ENCODE measurements around the gene ATP2B3.

The ATP2B3 gene

GRCh38 chrX:153511784-153512500 is 5.5 kb upstream of the ATP2B3 start:
- no peak for DNase-seq

- DNase-seq: no peak
Observed at GRCh38 chrX:153512501-153512893, 4.9 kb upstream of the ATP2B3 start.

GRCh38 chrX:153513265-153513664 is 4.2 kb upstream of the ATP2B3 start:
- no peak for DNase-seq

GRCh38 chrX:153514259-153514658 is 3.2 kb upstream of the ATP2B3 start:
- DNase-seq: no peak

- DNase-seq: no peak
Observed at GRCh38 chrX:153515435-153515834, 2.0 kb upstream of the ATP2B3 start.

- no peak for DNase-seq
Observed at GRCh38 chrX:153516073-153516472, 1.4 kb upstream of the ATP2B3 start.

- no peak for DNase-seq
Observed at GRCh38 chrX:153517946-153518834, 748 bp downstream of the ATP2B3 start.

- no peak for DNase-seq
Observed at GRCh38 chrX:153519569-153520286, 2.3 kb downstream of the ATP2B3 start.

- DNase-seq: no peak
Observed at GRCh38 chrX:153520287-153520917, 3.0 kb downstream of the ATP2B3 start.

GRCh38 chrX:153521034-153521433 is 3.6 kb downstream of the ATP2B3 start:
- no peak for DNase-seq

GRCh38 chrX:153522259-153522658 is 4.8 kb downstream of the ATP2B3 start:
- no peak for DNase-seq

GRCh38 chrX:153523269-153523668 is 5.8 kb downstream of the ATP2B3 start:
- no peak for DNase-seq

GRCh38 chrX:153524234-153524633 is 6.8 kb downstream of the ATP2B3 start:
- DNase-seq: no peak

GRCh38 chrX:153525451-153525850 is 8.0 kb downstream of the ATP2B3 start:
- no peak for DNase-seq

GRCh38 chrX:153526042-153526441 is 8.6 kb downstream of the ATP2B3 start:
- no peak for DNase-seq

GRCh38 chrX:153526801-153527200 is 9.4 kb downstream of the ATP2B3 start:
- DNase-seq: no peak

- DNase-seq: no peak
Observed at GRCh38 chrX:153527208-153527607, 9.8 kb downstream of the ATP2B3 start.

- DNase-seq: no peak
Observed at GRCh38 chrX:153530411-153531129, 13.1 kb downstream of the ATP2B3 start.

GRCh38 chrX:153533091-153533490 is 15.6 kb downstream of the ATP2B3 start:
- no peak for DNase-seq

- no peak for DNase-seq
Observed at GRCh38 chrX:153537080-153537479, 19.6 kb downstream of the ATP2B3 start.

- DNase-seq: no peak
Observed at GRCh38 chrX:153537526-153538295, 20.3 kb downstream of the ATP2B3 start.

- DNase-seq: no peak
Observed at GRCh38 chrX:153538424-153538823, 21.0 kb downstream of the ATP2B3 start.

All from activated CD8-positive, alpha-beta memory T cell treated with anti-CD3 and anti-CD28 coated beads for 24 hours (primary cell).